GM18519 (cell line): Measurements from ENCODE around the gene LTBP1.
A peak's percentile ranks its signal among the peaks of the same experiment; 100 is the strongest.

Source experiments
- ATAC-seq: cut with Tn5 transposase; IDR thresholded peaks from one replicate; pipeline ENCODE4 v1.9.1; 2021; ENCODE audit warnings: mild to moderate bottlenecking, moderate library complexity; ENCODE audit not compliant: unreplicated experiment, low FRiP score

Gene LTBP1

DNA sequence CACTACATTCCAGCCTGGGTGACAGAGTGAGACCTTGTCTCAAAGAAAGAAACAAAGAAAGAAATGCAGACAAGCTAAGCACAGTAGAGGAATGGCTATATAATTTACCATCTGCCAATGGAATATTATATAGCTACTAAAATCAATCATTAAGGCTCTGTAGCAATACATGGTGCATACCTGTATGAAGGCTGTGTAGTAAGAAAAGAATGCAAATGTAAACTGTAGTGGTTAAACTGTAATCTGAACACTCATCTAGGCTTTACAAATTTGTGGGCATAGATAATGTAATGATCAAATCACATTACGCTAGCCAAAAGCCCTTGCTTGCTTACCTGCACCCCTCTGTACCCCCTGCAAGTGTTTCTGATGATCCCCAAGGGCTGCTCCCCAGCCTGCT lies 230.9 kb downstream of the LTBP1 start:
- ATAC-seq: no peak

DNA sequence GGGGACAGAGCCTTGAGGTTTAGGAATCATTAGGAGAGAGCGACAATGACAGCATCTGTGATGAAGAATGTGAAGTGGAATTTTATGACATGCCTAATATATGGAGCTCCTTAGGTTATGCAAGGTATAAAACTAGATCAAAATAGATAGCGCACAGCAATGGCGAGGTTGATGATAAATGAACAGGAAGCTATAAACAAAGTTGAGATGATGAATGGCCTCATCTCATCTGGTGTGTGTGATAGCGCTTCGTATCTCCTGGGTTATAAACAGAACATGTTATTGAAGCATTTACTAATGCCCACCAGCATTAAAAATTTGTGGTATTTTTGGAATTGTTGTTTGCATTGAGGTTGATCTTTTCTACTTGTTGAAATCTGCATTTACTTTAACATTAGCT lies 231.5 kb downstream of the LTBP1 start:
- ATAC-seq: no peak

DNA sequence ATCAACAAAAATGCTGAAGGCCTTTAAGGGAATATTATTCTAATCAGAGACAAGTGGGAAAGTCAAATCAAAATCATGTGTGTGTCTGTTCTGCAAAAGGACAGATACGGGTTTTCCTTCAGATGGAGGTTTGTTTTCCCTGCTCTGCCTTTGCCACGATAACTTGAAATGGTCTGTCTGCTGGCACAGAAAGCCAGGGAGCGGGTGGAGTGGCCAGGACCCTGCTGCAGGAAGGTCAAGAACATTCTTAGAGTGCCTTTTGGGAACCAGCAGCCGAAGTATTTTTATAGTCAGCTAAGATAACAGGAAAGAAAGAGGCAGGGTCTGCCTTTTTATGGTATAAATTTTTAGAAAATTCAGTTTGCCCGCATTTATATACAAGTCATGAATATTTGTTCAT lies 234.2 kb downstream of the LTBP1 start:
- ATAC-seq: no peak

DNA sequence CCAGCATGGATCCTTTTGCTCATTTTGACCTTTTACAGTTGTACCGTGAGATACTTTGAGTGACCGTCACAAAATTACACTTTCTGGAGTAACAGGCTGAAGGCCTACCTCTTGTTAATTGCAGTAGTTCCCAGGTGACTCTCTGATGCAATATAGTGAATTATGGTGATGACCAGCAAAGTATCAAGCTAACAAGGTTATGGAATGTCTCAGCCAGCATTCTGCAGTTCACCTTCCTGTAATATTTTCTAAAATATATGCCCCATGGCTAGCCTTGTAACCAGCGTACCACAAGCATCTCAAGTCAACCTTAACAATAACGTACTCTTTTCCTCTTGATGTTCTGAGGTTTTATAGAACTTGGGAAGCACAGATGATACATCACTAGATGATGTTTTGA lies 234.7 kb downstream of the LTBP1 start:
- ATAC-seq: no peak

DNA sequence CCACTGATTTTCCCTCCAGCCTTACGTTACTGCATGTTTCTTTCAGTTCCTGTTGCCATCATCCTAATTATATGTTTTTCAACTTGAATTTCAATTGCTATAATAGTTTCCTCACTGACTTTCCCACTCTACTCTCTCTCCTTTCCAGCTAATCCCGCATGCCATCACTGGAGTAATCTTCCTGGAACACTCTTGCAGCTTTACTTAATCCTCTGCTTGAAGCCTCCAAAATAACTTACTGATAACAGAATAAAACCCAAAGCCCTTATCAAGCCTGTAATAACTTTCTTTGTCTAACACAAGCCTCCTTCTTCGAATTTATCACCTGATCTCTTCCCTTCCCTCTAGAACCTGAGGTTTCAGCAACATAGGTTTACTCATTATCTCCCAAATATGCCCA lies 237.3 kb downstream of the LTBP1 start:
- ATAC-seq: no peak

DNA sequence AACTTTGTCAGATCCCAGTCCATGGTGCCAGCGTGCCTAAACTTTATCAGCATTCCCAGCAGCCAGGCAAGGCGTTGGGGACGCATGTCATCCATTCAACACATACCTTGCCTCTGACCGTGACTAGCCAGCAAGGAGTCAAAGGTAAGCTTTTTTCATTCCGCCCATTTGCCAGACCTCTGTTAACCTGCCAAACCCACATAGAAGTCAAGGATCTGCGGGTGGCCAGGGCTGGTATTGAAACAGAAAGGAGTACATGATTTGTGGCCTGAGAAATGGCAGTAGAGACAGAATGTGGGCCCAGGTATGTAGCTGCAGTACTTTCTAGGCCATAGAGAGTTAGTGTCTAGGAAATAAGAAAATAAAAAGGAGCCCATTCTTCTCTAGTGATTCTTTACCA lies 240.2 kb downstream of the LTBP1 start:
- no peak for ATAC-seq

DNA sequence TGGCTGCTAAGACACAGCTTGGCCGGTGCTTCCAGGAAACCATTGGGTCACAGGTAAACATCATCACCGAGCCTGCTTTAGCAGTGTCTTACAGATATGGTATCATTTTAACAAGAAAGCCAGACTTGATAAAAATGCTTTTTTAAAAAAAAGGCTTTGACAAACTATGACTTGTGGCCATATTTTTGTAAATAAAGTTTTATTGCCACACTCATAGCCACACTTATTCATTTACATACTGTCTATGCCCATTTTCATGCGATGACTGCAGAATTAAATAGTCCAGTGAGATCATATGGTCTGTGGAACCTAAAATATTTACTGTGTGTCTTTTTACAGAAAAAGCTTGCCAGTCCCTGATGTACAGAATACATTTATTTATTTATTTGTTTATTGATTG lies 242.0 kb downstream of the LTBP1 start:
- no peak for ATAC-seq

DNA sequence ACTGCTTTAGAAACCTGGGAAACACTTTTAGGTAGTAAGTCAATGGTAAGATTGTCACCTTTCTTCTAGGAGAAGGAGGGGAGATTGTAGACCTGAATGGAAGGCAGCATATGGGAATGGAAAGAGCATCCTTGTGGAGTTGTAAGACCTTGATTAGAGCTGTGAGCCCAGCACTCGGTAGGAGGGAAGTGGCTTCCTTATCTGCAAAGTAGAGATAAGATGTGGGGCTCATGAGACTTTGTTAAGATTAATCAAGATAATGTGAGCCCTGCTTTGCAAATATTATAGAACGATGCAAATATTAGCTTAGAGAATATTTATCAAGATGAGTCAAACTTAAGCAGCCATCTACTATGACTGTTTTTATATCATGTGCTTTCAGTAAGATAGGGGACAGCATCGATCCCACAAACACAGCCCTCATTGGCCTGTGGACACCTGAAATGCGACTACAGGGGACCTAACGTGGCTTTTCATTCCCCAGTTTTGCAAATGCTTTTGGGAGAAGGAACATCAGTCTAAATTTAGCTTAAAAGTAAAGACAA lies 243.7 kb downstream of the LTBP1 start:
- ATAC-seq: no peak

DNA sequence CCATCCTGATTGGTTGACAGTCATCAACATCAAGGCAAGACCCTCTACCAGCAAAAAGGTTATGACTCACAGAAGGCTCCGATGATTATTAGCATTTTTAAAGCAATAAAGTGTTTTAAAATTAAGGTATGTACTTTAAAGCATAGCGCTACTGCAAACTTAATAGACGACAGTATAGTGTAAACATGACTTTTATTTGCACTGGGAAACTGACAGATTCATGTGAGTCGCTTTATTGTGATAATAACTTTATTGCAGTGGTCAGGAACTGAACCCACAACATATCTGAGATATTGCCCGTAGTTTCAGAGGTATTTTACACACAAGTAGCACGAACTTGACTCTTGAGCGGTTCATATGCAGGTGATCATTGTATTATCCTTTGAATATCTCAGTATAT lies 249.1 kb downstream of the LTBP1 start:
- no peak for ATAC-seq

DNA sequence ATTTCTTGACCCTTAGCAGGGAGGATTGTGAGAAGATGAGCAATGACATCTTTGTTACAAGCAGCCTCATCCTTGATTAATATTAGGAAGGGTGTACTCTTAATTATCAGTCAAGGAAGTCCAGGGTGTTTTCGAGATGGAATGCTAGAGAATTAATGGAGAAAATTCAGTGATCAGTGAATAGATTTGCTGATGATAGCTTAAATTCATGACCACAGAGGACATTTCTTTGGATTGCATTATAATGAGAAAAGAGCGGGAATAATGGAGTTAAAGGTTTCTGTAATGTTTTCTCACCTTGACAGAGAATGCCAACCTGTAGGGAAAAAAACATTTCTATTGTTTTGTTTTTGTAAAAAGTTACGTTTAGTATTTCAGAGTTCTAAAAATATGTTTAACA lies 249.9 kb downstream of the LTBP1 start:
- no peak for ATAC-seq

DNA sequence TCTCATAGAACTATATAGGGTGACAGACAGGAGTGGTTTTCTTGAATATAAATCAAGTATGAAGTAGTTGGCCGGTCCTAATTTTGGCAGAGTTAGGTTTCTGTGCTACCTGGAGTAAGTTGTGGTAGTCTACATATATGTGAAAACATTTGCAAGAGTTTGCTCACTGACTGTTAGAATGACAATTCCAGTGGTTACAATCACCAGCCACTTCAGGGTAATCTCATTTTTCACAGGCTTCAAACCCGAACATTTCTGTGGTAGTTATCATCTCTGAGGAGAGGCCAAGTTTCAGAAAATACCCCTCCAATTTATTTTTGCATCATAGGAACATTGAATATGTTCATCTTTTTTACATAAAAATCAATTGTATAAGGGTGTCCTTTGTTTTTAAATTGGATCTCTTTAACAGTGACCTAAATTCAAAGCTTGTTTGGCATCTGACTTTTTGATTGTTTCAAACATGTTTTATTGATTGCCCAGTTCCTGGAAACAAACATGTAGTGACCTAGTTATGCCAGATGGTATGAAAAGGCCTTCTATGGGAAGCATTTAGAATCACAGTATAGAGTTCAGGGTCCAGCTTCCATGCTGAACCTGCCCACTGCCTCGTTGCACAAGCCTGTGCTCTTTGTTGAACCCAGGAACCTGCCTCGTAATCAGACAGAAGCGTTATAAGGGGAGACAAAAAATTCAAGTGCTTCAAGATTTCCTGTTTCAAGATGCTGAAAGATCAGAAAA lies 250.6 kb downstream of the LTBP1 start:
- ATAC-seq: no peak

DNA sequence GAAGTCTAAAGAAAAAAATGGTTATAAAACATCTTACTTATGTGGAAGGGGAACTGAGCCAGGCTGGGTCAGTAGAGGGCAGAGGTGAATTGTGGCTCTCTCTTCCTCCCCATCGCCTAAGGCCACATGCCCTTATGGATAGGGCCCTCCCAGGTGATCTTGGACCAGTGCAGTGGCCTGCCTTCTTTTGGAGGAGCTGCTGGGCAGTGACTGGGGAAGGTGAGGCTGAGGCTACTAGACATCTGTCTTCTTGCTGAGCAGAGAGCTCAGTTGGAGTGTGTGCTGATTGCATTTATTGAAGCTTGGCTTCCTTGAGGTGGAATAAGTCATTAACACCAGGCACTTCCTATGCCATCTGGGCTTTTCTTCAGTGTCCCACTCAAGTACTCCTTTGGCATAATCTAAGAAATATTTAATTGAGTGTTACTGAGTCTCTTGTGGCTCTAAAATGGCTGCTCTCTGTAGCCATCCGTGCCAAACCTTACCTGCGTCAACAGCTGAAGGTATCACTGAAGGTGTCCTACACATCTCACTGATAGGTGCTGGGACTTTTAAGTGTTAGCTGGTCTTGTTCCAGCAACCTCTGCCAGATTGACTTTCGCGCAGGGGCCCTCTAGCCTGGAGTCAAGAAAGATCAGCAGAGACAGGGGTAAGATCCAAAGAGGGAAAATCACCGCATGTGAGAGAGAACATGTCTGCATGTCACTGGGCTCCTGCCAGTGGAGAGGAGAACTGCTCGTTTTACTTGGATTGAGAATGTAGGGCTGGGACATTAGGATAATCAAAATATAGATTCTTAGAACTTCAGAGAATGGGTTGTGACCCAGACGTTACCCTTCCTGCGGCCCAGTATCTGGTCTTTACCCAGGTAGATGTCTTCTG lies 256.1 kb downstream of the LTBP1 start:
- no peak for ATAC-seq

DNA sequence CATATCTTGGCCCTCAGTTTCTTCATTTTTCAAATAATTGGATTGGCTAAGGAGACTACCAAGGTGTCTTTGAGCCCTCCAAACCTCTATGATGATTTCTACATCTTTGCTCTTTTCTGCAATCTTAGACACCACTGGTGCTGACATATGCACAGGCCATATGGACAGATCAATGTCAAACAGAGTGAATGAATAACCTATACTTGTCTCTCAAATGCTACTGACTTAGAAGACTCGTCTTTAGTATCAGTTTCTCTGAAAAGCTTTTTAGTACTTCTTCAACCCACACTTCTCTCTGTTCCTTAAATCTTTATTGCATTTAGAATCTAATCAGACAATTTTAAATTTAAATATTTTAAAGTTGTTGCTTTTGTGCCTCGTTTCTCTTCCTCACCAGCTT lies 258.2 kb downstream of the LTBP1 start:
- peak; percentile 46 for ATAC-seq

DNA sequence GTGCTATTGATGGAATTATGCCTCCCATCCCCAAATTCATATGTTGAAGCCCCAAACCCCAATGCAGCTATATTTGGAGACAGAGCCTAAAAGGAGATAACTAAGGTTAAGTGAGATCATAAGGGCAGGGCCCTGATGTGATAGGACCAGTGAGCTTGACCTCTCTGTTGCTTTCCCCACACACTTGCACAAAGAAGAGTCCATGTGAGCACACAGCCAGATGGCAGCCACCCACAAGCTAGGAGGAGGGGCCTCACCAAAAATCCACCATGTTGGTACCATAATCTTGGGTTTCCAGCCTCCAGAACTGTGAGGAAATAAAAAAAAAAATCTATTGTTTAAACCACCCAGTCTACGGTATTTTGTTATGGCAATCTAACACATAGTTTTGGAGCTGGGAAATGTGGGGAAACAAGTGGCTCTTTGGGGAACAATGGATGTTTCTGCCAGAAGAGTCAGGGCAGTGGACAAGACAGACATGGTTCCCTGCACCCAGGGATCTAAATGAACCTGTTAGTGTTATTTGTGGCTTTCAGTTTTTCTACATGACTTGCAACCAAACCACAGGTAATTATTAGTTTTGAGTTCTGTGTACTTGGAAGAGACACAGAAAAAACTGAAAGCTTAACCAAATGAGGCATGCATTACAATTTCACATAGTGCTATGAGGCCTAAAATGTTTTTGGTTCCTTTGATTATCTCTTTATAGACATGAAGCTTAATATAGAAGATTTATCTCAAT lies 259.1 kb downstream of the LTBP1 start:
- ATAC-seq: peak; percentile 90

DNA sequence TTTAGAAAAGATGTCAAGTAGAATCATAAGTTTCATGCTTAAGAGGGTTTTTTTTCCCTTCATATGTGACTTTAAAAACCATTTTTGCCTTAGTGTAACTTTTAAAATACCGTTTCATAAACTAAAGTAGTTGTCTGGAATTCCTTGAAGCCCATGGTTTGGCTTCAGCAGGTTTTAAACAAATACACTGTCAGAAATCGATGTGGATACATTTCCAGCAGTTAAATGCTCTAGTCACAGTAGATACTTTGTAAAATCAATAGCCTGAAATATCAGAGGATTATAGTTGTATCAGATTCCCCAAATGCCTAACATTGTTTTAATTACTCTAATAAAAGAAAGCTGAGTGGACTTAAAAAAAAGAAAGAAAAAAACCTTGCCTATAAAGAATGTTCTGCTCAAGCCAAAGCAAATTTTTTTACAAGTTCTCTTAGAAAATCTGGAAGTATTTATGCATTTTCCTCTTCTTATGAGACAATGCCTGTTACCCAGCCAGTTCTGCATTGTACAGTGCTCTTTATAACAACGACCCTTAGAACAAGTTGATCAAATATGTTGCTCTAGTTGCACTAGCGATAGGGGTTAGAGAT lies 260.5 kb downstream of the LTBP1 start:
- no peak for ATAC-seq

DNA sequence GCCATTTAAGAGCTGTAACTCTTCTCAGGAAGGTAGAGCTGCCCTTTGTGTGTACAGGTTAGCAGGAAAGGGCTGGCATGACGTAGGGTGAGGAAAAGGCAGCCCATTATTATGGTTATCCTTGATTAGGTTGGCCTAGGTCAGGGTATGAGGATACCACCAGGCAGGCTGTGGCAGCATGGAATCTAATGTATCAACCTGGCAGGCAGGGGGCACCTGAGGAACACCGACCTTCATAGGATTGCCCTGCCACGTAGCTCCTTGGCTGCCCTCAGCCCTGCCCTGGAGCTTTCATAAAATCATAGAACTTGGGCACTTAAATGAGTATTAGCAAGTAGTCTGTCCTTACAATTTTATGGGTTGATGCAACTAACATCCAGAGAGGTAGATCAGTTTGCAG lies 261.6 kb downstream of the LTBP1 start:
- no peak for ATAC-seq

DNA sequence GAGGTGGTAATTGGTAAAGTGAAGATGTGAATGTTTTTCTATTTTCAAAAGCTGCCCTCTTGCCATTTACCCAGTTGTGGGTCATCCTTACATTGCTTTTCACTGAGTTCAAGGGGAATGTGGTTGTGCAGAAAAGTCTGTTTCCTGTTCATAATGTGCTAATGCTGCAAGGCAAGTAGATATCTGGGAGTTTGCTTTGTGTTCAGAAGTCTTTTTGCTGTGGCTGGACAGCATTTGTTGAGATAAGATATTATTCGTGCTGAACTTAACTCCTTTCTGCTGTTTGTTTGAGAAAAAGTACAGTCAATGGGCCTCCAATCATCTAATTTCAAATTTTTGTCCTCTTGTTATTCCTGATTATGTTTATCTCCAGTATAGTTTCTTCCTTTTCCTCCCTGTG lies 263.2 kb downstream of the LTBP1 start:
- ATAC-seq: no peak

DNA sequence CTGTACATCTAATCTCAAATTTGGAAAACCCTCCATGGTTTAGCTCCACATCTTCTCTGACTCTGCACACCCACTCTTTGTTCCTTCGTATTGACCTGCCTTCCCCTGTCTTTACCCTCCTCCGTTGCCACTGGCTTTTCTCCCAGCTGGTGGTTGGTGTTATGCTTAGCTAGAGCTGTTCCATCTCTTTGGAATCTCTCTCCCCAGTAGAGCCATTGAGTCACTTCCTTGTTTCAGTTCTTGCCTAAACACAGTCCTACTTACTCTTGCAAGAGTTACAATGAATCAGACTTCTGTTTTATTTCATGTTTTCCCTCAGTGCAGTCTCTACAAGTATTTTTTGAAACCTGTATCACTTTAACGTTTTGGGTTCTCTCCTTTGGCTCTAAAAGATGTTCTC lies 263.9 kb downstream of the LTBP1 start:
- ATAC-seq: no peak

DNA sequence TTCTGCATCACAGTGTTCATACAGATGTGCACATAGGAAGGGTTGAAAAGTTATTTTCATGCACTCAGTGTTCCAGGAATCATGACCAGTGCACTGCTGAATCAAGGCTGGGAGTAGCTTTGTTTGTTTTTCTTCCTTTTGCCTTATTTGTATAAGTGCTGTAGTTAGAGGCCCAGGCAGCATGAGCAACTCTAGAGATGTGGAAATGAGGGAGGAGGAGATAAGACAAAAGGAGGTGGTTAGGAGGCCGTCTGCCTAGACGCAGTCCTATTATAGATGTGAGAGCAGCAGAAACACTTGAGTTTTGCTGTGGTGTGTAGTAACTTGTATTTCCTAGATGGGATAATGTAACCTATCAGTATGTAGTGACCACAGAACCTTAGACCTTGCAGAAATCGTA lies 265.4 kb downstream of the LTBP1 start:
- ATAC-seq: no peak

DNA sequence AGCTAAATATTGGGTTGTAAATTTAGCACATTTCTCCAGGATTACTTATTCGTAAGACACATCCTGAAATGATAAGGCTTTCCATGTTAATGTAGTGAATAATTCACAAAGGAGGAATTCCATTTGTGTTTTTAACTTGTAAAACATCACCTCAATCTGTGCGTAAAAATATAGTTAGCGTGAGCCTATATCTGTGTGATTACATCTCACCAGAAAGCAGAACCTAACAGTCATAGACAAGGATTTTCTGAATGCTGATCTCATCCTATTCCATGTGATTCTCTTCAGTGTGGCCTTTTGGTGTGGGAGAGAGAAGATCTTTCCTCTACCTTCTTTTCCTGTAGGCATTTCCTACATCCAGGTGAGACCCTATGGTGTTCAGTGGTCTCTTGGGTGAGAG lies 266.5 kb downstream of the LTBP1 start:
- ATAC-seq: no peak

DNA sequence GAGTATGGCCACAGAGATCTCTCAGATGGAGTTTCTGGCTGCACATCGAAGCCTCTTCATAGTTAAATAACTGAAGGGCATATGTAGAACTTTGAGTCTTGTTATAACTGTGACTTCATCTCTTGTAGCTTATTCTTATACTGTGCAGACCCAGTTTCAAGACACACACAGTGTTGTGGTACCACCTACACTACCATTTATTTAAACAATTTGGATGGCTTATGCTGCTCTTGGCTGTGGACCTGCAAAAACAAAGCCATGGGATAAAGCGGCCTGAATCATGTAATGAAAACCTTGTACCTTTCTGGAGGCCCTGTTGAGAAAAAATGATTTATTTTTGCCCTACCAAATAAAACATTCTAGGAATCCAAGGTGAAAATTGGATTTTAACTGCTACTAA lies 266.9 kb downstream of the LTBP1 start:
- ATAC-seq: no peak
